NCI-H2227 (cell line): ENCODE measurements around the gene SLC49A3.
"Not testable (repeated sequence)": the region's sequence is repeated elsewhere in the genome, so short reads cannot be mapped to it uniquely, and the experiment has no call there.

ENCODE experiments used
- DNase-seq: peaks from one replicate; lab custom pipeline; 2025; ENCODE audit not compliant: unreplicated experiment; lab: John Stamatoyannopoulos, UW

The SLC49A3 gene

DNA sequence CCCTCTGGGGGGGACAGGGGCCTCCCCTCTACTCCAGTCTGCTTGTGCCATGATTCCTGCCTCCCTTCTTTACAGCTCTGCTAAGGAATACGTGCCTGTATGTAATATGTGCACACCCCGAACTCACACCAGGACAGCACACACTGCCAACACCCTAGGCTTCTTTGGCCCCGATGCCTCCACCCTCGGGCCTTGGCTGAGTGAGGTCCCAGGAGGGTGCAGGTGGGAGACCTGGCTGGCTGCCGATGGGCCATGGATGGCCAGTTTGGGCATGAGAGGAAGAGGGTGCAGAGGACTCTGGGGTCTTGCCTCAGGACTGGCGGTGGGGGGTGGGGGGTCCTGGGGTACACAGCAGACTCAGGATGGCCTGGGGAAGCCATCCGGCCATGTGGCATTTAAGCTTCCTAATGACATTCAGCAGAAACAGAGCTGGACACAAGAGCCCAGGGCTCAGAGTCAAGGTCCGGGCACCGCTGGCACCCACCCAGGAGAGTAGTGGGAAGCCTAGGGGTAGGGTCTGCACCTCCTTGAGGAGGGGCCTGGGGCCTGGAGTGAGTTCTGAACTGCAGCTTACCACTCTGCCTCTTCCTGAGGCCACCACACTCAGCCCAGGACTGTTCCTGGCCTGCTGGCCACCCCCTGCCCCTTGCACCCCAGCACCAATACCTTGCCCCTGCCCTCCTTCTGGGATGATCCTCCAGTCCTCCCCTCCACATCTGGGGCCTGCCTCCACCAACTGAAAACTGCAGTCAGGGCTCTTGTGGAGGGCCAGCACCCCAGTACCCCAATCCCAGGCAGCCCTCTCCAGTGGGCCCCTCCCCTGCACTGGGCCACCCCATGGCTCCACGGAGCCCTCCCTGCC is 14.6 kb upstream of the SLC49A3 start:
- no peak for DNase-seq

DNA sequence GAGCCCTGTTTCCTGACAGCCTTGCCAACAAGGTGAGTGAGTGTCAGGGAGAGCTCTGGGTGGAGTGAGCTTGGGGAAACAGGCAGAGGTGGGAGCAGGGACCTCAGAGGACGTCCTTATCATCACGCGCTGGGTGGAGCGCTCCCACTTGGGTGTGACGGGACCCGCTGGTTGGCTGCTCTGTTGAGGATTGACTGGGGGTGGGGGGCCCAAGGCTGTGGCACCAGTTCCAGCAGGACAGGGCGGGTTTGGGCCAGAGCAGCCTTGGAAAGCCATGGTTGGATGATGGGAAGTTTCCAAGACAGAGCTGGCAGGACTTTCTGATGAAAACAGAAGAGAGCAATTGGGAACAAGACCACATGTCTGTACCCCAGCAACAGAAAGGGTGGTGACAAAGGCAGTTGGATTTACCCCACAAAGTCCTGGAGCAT is 13.7 kb upstream of the SLC49A3 start:
- DNase-seq = no peak

DNA sequence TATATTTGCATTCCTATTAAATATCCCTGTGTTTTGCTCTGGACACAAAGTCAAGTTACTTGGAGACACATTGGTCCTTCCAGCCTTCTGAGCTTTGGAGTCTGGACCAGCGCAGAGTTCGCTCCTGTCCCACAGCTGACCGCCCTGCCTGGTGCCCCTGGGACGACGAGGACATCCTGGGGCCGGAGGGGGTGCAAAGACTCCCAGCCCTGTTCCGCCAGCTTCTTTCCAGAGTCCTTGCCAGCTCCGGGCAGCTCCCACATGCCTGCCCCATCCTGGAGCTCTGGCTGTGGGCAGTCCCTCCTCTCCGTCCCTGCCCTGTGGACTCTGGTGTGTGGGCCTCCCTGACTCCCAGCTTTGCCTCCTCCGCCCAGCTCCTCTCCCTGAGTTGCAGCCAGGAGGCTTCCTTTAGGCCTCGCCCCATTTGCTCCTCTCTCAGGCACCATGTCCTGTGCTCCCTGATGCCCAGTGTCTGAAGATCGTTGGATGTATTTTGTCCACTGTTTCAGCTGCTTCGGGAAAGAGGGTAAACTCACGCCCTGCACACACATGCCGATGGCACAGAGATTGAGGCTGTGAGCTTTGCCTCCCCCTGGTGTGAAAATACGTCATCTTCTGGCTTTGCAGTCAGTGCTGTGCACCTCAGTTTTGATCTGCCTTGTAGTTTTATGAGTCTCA is 11.8 kb upstream of the SLC49A3 start:
- no peak for DNase-seq

DNA sequence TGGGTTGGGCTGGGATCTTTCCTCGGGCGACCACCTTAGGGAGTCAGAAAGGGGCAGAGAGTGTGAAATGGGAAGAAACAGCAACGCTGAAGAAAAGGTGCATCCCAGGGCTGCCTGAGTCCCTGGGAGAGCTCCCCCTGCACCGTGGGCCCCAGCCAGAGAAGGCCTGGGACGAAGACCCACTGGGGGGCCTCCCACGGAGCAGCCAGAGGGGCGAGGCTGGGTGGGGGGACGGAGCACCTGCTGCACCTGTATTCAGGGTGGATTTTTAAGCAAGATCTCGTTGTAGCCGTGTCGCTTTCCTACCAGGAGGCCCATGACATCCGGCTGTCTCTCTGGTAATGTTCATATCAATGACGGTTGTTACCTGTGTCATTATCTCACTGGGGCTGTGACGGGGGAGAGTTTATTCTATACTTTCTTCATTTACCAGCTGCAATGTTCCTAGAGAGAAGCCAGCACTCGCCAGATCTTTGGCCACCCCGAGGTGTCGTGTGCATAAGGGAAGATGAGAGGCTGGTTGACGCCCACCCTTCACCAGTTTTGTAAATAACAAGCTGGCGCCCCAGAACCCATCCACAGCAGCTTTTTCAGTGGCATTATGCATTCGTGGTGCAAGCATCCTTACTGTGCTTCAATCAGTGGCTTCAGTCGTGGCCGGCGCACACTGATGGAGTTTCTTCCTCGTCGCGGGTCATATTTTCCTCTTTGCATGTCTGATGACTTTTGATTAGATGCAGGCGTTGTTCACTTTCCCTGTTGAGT is 11.0 kb upstream of the SLC49A3 start:
- DNase-seq = no peak

DNA sequence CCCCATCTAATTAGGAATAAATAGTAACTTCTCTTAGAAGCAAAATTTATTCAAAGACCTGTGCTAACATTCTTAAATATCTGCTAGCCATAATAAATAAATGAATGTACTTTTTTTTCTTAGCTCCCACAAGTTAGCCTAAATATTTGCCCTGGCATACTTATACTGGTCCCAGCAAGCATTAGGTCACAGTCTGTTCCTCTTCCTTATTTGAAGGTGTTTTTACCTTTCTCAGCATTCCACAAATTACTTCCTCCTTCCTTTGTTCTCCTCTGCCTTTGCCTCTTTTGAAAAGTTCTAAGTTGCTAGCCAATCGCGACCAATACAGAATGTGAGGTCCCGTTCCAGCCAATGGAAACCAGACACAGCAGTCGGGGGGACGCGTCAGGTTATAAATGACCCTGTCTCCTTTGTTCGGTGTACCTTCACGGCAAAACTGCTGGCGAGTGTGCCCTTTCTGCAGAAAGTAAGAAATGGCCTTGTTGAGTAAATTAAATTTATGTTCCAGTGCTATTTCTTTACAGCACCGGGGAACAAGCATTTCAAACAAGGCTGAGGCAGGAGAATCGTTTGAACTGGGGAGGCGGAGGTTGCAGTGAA is 5.5 kb upstream of the SLC49A3 start:
- not testable (repeated sequence) for DNase-seq

DNA sequence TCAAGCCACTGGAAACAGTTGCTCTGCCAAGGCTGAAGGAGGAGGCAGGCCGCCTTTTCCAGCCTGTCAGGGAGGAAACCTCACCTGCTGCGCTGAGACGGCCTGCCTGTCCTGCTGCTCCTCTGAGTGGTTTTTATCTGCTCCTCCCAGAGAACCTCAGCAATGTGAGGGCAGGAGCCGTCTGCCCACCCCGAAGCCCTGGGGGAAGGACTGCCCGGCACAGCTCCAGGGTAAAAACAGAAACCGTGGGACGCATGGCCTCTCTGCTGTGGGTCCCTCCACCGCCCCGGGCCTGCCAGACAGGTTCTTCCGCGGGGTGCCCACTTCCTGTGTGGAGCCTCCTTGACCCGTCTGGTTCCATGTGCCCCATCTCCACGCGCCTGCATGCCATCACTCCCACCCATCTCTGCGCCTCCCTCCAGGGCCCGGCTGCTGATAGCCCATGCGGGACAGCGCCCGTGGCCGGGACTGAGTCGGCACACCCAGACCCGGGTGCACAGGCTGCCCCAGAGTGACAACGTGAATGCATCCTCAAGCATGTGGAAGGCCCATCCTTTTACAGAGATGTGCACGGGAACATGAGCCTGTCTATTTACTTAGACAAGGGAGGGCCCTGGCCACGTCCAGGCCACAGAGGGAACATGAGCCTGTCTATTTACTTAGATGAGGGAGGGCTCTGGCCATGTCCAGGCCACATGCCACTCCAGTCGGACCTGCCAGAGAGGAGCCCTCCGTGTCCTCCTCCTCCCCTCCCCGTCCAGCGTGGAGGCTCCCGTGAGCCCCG is 4.0 kb upstream of the SLC49A3 start:
- no peak for DNase-seq

DNA sequence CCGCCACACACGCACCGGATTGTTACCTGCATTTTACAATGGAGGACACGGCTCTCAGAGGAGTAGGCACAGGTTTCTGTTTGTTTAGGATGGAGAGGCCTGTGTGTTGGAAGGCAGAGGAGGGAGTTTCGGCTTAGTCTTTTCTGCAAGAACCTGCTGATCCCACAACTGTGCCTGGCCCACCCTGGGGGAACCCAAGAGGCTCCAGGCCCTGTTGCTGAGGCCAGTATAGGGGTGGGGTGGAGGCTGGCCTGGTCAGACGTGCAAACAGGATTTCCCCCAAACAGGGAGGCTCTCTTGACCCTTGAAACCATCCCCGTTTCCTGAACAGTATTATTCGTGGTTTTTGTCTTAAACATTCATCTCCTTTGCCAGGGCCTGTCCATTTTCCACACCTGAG is 772 bp upstream of the SLC49A3 start:
- no peak for DNase-seq

DNA sequence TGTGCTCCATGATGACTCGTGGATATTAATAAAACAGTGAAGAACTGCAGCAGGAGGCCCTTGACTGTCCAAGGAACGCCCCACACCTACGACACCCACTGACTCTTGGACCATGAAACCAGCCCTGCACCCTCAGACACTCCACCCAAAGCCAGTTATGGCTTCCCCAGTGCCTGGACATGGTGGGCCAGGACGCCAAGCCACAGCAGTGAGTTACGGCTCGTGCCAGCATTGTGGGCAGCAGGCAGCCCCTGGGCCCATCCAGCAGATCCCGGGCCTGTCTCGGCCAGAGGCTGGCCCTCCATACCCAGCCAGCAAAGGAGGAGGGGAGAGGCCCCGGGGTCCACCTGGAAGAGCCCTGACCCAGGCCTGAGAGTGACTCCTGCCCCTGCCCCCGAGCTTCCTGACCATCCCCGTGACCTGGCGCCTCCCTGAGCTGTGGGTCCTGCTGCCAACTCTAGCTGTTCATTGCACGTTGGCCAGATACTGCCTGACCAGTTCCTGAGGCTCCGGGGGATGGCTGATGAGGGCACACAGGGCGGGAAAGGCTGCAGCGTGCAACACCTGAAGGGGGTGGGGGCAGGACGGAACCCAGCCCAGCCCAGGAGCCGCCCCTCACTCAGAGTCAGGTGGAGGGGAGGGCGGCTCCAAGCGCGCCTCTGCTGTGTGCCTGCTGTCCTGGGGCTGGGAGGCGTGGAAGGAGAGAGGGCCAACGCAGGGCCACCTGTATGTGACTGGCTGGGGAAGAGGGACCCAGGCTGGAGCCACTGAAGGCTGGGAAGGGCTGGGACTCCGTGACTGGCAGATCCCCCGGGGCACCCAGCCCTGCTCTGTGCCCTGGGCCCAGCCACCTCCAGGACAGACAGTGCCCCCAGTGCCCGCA is 739 bp downstream of the SLC49A3 start:
- DNase-seq = no peak

DNA sequence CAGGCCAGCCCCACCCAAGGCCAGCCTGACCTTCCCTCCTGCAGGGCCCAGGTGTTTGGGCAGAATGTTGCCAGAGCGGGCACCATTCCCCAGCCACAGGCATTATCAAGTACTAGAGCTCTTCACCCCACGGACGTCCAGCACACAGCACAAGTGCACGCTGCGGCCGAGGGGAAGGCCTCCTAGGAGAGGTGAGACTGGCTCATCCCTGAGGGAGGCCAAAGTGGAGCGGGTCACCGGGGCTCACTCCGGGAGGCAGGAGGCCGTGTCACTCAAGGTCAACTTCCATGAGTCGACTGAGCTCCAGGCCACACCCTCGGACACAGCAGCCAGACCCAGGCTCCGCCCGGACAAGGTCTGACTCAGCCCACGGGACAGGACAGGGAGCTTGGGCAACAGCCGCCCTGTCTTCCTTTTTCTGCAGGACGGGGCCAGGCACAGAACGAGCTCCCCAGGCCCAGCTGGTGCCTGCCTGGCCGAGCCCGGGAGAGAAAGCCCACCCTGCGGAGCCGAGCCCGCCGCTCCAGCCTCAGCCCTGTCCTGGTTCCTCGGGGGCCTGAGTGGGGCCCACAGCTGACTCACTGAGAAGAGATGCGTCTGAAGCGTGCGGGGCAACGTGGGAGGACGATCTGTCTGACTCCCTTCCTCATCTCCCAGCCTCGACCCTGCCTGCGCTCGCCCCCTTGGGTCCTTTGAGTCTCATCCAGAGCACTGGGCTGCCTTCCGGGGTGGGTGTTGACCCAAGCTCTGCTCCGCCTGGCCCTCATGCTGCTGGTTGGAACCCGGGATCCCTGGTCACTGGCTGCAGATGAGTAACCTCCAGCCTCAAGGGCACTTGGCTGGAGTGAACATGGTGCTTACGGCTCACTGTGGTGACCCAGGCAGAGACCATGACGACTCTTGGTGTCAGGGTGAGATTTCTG is 1.6 kb downstream of the SLC49A3 start:
- no peak for DNase-seq

DNA sequence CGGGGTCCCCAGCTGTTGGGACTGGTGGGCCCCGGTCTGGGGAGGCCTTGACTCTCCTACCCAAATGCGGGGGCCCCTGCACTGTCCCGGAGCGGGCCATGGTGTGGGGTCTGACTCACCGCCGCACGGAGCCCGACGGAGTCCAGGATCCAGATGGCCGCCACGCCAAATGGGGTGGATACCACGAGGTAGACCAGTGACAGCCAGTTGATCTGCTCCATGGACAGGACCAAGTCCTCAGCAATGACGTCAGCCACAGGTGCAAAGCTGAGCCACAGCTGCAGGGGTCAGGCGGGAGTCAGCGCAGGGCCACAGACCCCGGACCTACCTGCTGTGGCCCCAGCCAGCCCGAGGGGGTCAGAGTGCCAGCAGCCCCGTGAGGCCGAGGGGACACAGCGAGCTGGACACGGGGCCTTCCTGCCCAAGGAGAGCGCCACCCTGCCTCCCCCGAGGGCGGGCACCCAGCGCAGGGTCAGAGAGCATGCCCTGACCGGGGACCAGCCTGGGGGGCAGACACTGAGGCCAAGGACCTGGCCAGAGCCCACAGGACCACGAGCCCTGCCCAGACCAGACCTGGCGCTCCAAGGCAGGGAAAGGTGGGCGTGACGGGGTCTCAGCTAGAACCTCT is 2.4 kb downstream of the SLC49A3 start:
- DNase-seq = no peak

DNA sequence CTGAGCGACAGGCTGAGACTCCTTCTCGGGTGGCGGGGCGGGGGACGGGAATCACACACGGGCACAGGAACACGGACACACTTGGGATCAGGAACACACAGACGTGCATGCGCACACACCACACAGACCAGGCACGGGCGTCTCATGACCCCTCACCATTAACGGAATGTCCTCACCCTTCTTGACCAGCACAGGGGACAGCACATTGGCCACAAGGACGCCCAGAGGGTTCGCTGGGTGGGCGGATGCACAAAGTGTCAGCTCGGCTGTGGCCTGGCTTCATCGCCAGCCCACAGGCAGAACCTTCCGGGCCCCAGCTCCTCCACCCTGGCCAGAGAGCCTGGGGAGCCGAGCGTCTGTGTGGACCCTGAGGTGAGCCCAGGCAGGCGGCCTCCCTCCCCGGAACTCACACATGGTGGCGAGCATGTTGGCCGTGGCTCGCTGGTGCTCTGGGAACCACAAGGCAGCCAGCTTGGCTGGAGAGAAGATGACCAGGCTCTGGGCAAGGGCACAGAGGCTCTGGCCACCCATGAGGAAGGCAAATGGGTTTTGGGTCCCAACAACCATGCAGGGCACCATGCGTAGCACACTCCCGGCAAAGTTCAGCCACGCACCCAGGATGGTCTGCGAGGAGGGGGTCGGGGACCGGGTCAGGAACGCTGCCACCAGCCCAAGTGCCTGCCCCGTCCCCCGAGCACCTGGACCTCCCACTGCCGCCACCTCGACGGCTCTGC is 3.1 kb downstream of the SLC49A3 start:
- DNase-seq = no peak

DNA sequence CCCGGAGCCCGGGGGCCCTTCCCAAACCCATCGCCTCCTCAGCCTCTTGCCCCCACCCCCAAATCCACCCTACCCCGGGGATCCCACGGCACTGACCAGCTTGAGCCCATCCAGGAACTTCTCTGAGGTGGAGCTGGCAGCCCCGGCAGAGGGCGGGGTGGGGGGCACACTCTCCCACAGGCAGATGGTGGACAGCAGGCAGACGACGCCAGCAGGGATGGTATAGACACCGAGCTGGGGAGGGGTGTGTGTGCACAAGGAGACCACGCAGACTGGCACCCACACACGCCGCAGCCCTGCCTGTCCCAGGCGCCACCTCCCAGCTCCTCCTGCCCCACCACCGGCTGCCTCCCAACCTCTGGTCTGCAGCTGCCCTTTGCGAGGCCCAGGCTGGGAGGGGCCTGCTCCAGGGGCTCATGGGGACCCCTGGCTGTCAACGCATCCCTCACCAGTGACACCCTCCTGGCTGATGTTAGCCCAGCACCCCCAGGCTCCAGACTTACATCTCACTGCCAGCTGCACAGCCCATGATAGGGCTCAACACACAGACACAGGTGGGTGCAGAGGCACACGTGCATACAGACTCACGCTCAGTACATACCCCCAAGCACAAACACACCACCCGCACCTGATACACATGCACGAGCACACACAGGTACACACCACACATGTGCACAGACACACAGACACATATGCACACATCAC is 4.2 kb downstream of the SLC49A3 start:
- no peak for DNase-seq

DNA sequence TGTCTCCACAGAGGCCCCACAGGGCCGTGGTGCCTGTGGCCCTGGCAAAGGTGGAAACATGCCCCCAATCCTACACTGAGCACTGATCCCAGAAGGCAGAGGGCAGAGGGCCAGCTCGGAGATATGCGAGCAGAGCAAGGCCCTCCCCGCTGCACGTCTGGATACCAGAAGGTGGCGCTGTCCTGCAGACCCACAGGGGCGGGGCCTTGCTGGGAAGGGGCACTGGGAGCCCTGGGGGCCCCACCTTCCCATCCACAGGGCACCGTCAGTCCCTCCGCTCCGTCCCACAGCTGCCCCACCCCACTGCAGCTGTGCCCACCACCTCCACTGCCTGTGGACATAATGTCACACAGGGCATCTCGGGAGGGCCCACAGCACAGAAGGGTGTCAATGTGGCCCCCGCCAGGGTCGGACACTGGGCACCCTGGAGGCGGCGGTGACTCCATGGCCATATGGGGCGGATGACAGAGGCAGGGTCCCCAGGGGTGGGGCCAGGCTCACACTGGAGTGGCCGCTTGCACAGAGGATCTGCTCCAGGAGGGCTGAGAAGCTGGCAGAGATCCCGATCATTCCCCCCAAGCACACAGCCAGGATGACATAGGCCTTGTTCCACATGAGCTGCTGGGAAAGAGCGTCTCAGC is 4.8 kb downstream of the SLC49A3 start:
- DNase-seq = peak; percentile 26

DNA sequence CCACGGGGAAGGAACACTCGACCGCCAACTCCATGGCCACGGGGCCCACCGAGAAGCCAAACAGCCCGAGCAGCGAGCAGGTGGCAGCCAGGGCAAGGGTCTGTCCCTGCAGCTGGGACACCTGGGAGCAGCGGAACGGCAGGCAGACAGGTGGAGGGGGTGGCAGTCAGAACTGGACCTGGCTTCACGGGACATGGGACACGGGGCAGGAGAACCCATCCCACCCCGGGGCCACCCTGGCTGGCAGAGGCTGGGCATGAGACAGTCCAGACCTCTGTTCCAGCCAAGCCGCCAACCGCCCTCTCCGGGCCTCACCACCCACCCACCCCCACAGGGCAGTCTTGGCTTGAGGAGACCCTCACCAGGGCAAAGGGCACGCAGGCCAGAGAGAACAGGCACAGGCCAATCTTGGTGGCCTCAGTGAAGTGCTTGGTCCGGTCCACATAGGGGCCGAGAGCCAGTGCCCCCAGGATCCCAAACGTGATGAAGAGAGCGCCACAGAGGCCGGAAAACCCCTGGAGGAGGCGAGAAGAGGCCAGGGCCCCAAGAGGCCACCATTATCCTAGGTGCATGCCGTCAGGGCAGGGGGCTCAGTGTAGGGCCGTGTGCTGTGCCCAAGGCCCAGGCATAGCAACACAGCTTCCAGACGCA is 5.6 kb downstream of the SLC49A3 start:
- DNase-seq = no peak

DNA sequence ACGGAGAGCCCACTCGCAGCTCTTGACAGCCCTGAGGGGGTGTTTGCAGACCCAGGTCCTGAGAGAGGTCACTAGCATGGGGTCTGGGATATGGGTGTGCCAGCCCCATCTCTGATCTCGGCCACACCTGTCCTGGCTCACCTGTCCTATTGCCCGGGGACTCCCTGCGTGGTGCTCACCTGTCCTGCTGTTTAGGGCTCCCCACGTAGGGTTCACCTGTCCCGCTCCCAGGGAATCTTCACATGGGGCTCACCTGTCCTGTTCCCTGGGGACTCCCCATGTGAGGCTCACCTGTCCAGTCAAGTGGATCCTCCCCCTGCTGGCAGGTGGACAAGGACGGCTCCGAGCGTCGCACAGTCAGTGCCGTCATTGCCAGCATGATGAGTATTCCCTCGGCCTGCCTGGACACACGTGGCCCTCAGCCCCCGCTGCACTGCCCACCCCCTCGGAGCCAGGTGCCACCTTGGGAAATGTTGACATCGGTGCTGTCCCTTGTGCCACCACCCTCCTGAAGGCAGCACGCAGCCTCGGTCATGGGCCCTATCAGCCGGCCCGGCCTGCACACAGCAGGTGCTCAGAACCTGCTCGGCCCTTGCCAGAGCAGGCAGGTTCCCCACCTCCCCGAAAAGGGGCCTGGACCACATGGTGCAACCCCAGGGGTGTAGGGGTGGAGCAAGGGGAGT is 6.3 kb downstream of the SLC49A3 start:
- DNase-seq = no peak
